ENCODE measurements around the gene ETNPPL. TPM values are rescaled to one million over a fixed set of nuclear protein-coding genes. Genes with fewer than 3 reads are reported as not detected.

Gene ETNPPL
- total RNA-seq, 1 experiment from 2014 or later: 0.35 TPM

- no peaks in the 10 kb centered on the region for H3K4me1 Mint-ChIP-seq (ENCODE audit: low read depth, unreplicated experiment)
- BruUV-seq (replicated peaks): no TSS peak
- DNase-seq: peak; percentile 17
- H3K9me3 Mint-ChIP-seq (ENCODE audit: low read depth, unreplicated experiment): no peaks in the 10 kb centered on the region
- intact Hi-C loops (cut with micrococcal nuclease; ENCODE audit: unreplicated experiment): no loop called here
- TF ChIP-seq CTCF (IDR thresholded peaks at IDR 0.05; ENCODE audit: unreplicated experiment): no peak
- H3K27me3 Mint-ChIP-seq (ENCODE audit: unreplicated experiment): no peaks in the 10 kb centered on the region
- H3K36me3 Mint-ChIP-seq (ENCODE audit: insufficient read depth, unreplicated experiment): no peaks in the 10 kb centered on the region
- CTCF ChIA-PET: no interaction called here
- H3K27ac Mint-ChIP-seq (ENCODE audit: unreplicated experiment): no peak overlapping the region
- H3K4me3 Mint-ChIP-seq (ENCODE audit: low read depth, unreplicated experiment): no peak overlapping the region
Measured at GRCh38 chr4:108774809-108775530, 12.1 kb upstream of the ETNPPL start.

- BruUV-seq (replicated peaks): no TSS peak
- no peak for TF ChIP-seq CTCF (IDR thresholded peaks at IDR 0.05; ENCODE audit: unreplicated experiment)
- Mint-ChIP-seq H3K36me3 (ENCODE audit: insufficient read depth, unreplicated experiment) (no peaks in the 10 kb centered on the region), H3K27me3 (ENCODE audit: unreplicated experiment) (no peaks in the 10 kb centered on the region), H3K27ac (ENCODE audit: unreplicated experiment) (no peak overlapping the region), H3K9me3 (ENCODE audit: low read depth, unreplicated experiment) (no peaks in the 10 kb centered on the region), H3K4me1 (ENCODE audit: low read depth, unreplicated experiment) (no peaks in the 10 kb centered on the region), H3K4me3 (ENCODE audit: low read depth, unreplicated experiment) (no peak overlapping the region)
- intact Hi-C loops (cut with micrococcal nuclease; ENCODE audit: unreplicated experiment): no loop called here
- no peak for DNase-seq
- CTCF ChIA-PET: no interaction called here
Measured at GRCh38 chr4:108772402-108772801, 9.5 kb upstream of the ETNPPL start.

- no TSS peak for BruUV-seq (replicated peaks)
- Mint-ChIP-seq H3K27ac (ENCODE audit: unreplicated experiment) (no peak overlapping the region), H3K27me3 (ENCODE audit: unreplicated experiment) (no peaks in the 10 kb centered on the region), H3K4me3 (ENCODE audit: low read depth, unreplicated experiment) (no peak overlapping the region), H3K9me3 (ENCODE audit: low read depth, unreplicated experiment) (no peaks in the 10 kb centered on the region), H3K36me3 (ENCODE audit: insufficient read depth, unreplicated experiment) (peaks cover 14% of the 10 kb centered on the region), H3K4me1 (ENCODE audit: low read depth, unreplicated experiment) (peaks cover 8% of the 10 kb centered on the region)
- TF ChIP-seq CTCF (IDR thresholded peaks at IDR 0.05; ENCODE audit: unreplicated experiment): no peak
- CTCF ChIA-PET: no interaction called here
- intact Hi-C loops (cut with micrococcal nuclease; ENCODE audit: unreplicated experiment): no loop called here
- no peak for DNase-seq
Measured at GRCh38 chr4:108766058-108766457, 3.2 kb upstream of the ETNPPL start.

- intact Hi-C loops (cut with micrococcal nuclease; ENCODE audit: unreplicated experiment): no loop called here
- Mint-ChIP-seq H3K27me3 (ENCODE audit: unreplicated experiment) (no peaks in the 10 kb centered on the region), H3K27ac (ENCODE audit: unreplicated experiment) (no peak overlapping the region), H3K36me3 (ENCODE audit: insufficient read depth, unreplicated experiment) (peaks cover 14% of the 10 kb centered on the region), H3K9me3 (ENCODE audit: low read depth, unreplicated experiment) (no peaks in the 10 kb centered on the region), H3K4me3 (ENCODE audit: low read depth, unreplicated experiment) (no peak overlapping the region), H3K4me1 (ENCODE audit: low read depth, unreplicated experiment) (peaks cover 8% of the 10 kb centered on the region)
- no peak for TF ChIP-seq CTCF (IDR thresholded peaks at IDR 0.05; ENCODE audit: unreplicated experiment)
- CTCF ChIA-PET: no interaction called here
- no TSS peak for BruUV-seq (replicated peaks)
- no peak for DNase-seq
Measured at GRCh38 chr4:108763986-108764385, 1.1 kb upstream of the ETNPPL start.

Measured in Calu3 (cell line).